H1 (cell line): Measurements from ENCODE around the gene C2orf74. TPM values are rescaled to one million over a fixed set of nuclear protein-coding genes. Genes with fewer than 3 reads are reported as not detected.

Experiments used
- ASH2L ChIP-seq: fragments of 200-600, 300-600 bp; sonication (generic); IDR thresholded peaks from one replicate; pipeline ENCODE4 v1.7.1; 2017; ENCODE audit warnings: low read length
- BCL11A ChIP-seq, 2 experiments: IDR thresholded peaks; one replicate each; pipeline ENCODE4 v1.6.1; 2011; ENCODE audit warnings: low read depth in 2 of 2, low read length in 2 of 2, mild to moderate bottlenecking in 2 of 2
- CBX5 ChIP-seq: fragments of 300-800, 300-1000 bp; sonication (generic); IDR thresholded peaks from 2 replicates; pipeline ENCODE4 v1.7.1; 2016; ENCODE audit warnings: antibody characterized with exemption, low read length, low read depth
- RBBP5 ChIP-seq: IDR thresholded peaks from 2 replicates; pipeline ENCODE4 v1.7.1; 2012; ENCODE audit warnings: low read depth, mild to moderate bottlenecking, inconsistent platforms, low read length, moderate library complexity, borderline replicate concordance
- TBP ChIP-seq: IDR thresholded peaks from 2 replicates; pipeline ENCODE4 v1.6.1; 2011; ENCODE audit warnings: low read depth, low read length, improper control_type of control experiment
- polyA plus RNA-seq, 7 experiments: library from polyadenylated mRNA; depleted of rRNA in 3 of 7; stranded (reverse) in 5 of 7; unstranded in 2 of 7; fragments of >200 nt in 5 of 7; fragments of 200-250 nt in 2 of 7; gene quantifications; 1 replicate in 5 of 7; 2 replicates in 1 of 7; 4 replicates in 1 of 7; pipeline versions ENCODE4 v1.2.1 to v1.2.3, GENCODE V29; 2011 to 2013; ENCODE audit warnings: missing spikeins in 2 of 7, mixed read lengths in 2 of 7
- total RNA-seq: library from RNA; stranded (reverse); fragmentation: NEBNext Ultra II Directional; extraction: Animal tissue kit (Norgen Biotek cat#: 25700); gene quantifications from 2 replicates; pipeline ENCODE4 v1.2.1, GENCODE V29; 2021

C2orf74 gene
- total and polyA plus RNA-seq, 2 of the 8 experiments (the other 6 are each of a cell fraction or from before 2014, with no cell fraction given): 2.6 to 9.3 TPM

- TF ChIP-seq RBBP5 (no peak), CBX5 (no peak), TBP (no peak), ASH2L (no peak), BCL11A (IDR thresholded peaks at IDR 0.05; ENCODE audit: low read depth in 2 of 2, low read length in 2 of 2) (no peak)
Measured at GRCh38 chr2:61157371-61158003, 4.5 kb upstream of the C2orf74 start (continued).
